Neural cell (in vitro differentiated cells): ENCODE data around the gene PTX4. TPM values are rescaled to one million over a fixed set of nuclear protein-coding genes. Genes with fewer than 3 reads are reported as not detected.

Experiments used
- H2AFZ ChIP-seq: fragments of 200-600, 300-800 bp; sonication (generic), shearing (Covaris generic); 2 replicates; pipeline ENCODE4 v1.6.0; 2014; ENCODE audit warnings: low read depth, mild to moderate bottlenecking, antibody characterized with exemption, low read length, moderate library complexity
- H3F3A ChIP-seq: fragments of 200-600 bp; shearing (Covaris generic); 2 replicates; pipeline ENCODE4 v1.6.1; 2016; ENCODE audit warnings: mild to moderate bottlenecking, moderate library complexity, mixed read lengths, antibody characterized with exemption, low read length; ENCODE audit not compliant: insufficient read depth, poor library complexity, severe bottlenecking
- H3K27ac ChIP-seq: fragments of 200-600, 300-800 bp; sonication (generic), shearing (Covaris generic); 2 replicates; pipeline ENCODE4 v1.5.1; 2014; ENCODE audit warnings: mild to moderate bottlenecking, low read length, moderate library complexity
- H3K27me3 ChIP-seq: fragments of 300-800, 200-600 bp; sonication (generic), shearing (Covaris generic); 2 replicates; pipeline ENCODE4 v1.6.0; 2014; ENCODE audit warnings: mild to moderate bottlenecking, low read depth, low read length, moderate library complexity; ENCODE audit not compliant: insufficient read depth
- H3K36me3 ChIP-seq: fragments of 300-800, 200-600 bp; sonication (generic), shearing (Covaris generic); 2 replicates; pipeline ENCODE4 v1.5.1; 2014; ENCODE audit warnings: mild to moderate bottlenecking, antibody characterized with exemption, low read length, moderate library complexity; ENCODE audit not compliant: insufficient read depth
- H3K4me2 ChIP-seq: fragments of 300-800, 200-600 bp; sonication (generic), shearing (Covaris generic); 2 replicates; pipeline ENCODE4 v1.6.0; 2014; ENCODE audit warnings: mild to moderate bottlenecking, low read length
- H3K4me3 ChIP-seq: fragments of 300-800, 200-600 bp; sonication (generic), shearing (Covaris generic); 2 replicates; pipeline ENCODE4 v1.5.1; 2014; ENCODE audit warnings: mild to moderate bottlenecking, low read length, moderate library complexity
- H3K79me2 ChIP-seq: fragments of 200-600 bp; shearing (Covaris generic); replicated peaks from 2 replicates; pipeline ENCODE4 v1.6.0; 2014; ENCODE audit warnings: mild to moderate bottlenecking, low read length, moderate library complexity; ENCODE audit not compliant: insufficient read depth
- H3K9ac ChIP-seq: fragments of 300-800, 200-600 bp; sonication (generic), shearing (Covaris generic); 2 replicates; pipeline ENCODE4 v1.6.1; 2016; ENCODE audit warnings: mild to moderate bottlenecking, low read length, mixed read lengths
- H3K9me2 ChIP-seq: fragments of 200-600 bp; shearing (Covaris generic); 2 replicates; pipeline ENCODE4 v1.6.1; 2016; ENCODE audit warnings: mild to moderate bottlenecking, low read length, mixed read lengths; ENCODE audit not compliant: insufficient read depth
- H3K9me3 ChIP-seq: fragments of 200-600, 300-800 bp; sonication (generic), shearing (Covaris generic); 2 replicates; pipeline ENCODE4 v1.6.1; 2016; ENCODE audit warnings: mild to moderate bottlenecking, mixed run types, low read length, moderate library complexity, mixed read lengths
- H4K20me1 ChIP-seq: fragments of 200-600 bp; shearing (Covaris generic); 2 replicates; pipeline ENCODE4 v1.6.1; 2016; ENCODE audit warnings: mild to moderate bottlenecking, mixed run types; ENCODE audit not compliant: insufficient read depth
- CTCF ChIP-seq: fragments of 450-650 bp; IDR thresholded peaks from 2 replicates; pipeline ENCODE4 v1.5.1; 2014; ENCODE audit warnings: antibody characterized with exemption, mild to moderate bottlenecking, moderate library complexity; ENCODE audit not compliant: poor library complexity, severe bottlenecking
- EP300 ChIP-seq: fragments of 450-650 bp; conservative IDR thresholded peaks from 2 replicates; pipeline ENCODE4 v1.6.1; 2014; ENCODE audit warnings: antibody characterized with exemption, mild to moderate bottlenecking, moderate library complexity; ENCODE audit not compliant: poor library complexity, severe bottlenecking
- EZH2 ChIP-seq: fragments of 200-600, 300-800 bp; shearing (Covaris generic), sonication (generic); IDR thresholded peaks from 2 replicates; pipeline ENCODE4 v1.6.1; 2014; ENCODE audit warnings: antibody characterized with exemption, low read length, borderline replicate concordance, mild to moderate bottlenecking; ENCODE audit not compliant: insufficient read depth, poor library complexity, severe bottlenecking
- MXI1 ChIP-seq: fragments of 450-650 bp; conservative IDR thresholded peaks from 2 replicates; pipeline ENCODE4 v1.6.1; 2014; ENCODE audit warnings: antibody characterized with exemption, mild to moderate bottlenecking; ENCODE audit not compliant: poor library complexity, severe bottlenecking
- POLR2AphosphoS5 ChIP-seq: IDR thresholded peaks from 2 replicates; pipeline ENCODE4 v1.6.1; 2012
- RAD21 ChIP-seq: fragments of 450-650 bp; conservative IDR thresholded peaks from 2 replicates; pipeline ENCODE4 v1.6.1; 2014; ENCODE audit warnings: antibody characterized with exemption, mild to moderate bottlenecking, moderate library complexity
- REST ChIP-seq: IDR thresholded peaks from 2 replicates; pipeline ENCODE4 v1.6.1; 2012; ENCODE audit warnings: borderline replicate concordance
- SMC3 ChIP-seq: fragments of 450-650 bp; conservative IDR thresholded peaks from 2 replicates; pipeline ENCODE4 v1.6.1; 2014; ENCODE audit warnings: antibody characterized with exemption, mild to moderate bottlenecking, moderate library complexity; ENCODE audit not compliant: poor library complexity
- TAF1 ChIP-seq: IDR thresholded peaks from 2 replicates; pipeline ENCODE4 v1.6.1; 2012; ENCODE audit warnings: low read depth
- polyA plus RNA-seq: library from polyadenylated mRNA; depleted of rRNA; stranded (reverse); fragments of >200 nt; gene quantifications from 2 replicates; pipeline ENCODE4 v1.2.3, GENCODE V29; 2014

The PTX4 gene
- polyA plus RNA-seq, 1 donor from 2014 or later = not detected

- no peak overlapping the region for H3K9ac ChIP-seq
- H3F3A ChIP-seq = no peaks in the 10 kb centered on the region
- no peaks in the 10 kb centered on the region for H4K20me1 ChIP-seq
- H3K4me2 ChIP-seq = no peak overlapping the region
- H2AFZ ChIP-seq = no peak overlapping the region
- H3K27ac ChIP-seq = no peak overlapping the region
- no peaks in the 10 kb centered on the region for H3K79me2 ChIP-seq
- H3K9me2 ChIP-seq = no peaks in the 10 kb centered on the region
- TF ChIP-seq TAF1 = no peak
- no peak for TF ChIP-seq EZH2
- TF ChIP-seq MXI1 = no peak
- no peak for TF ChIP-seq REST
- no peak for TF ChIP-seq CTCF
- no peak for TF ChIP-seq RAD21
- no peak for TF ChIP-seq SMC3
- H3K4me3 ChIP-seq = no peak overlapping the region
- H3K27me3 ChIP-seq = no peaks in the 10 kb centered on the region
- H3K36me3 ChIP-seq = no peaks in the 10 kb centered on the region
- no peaks in the 10 kb centered on the region for H3K9me3 ChIP-seq
Measured at GRCh38 chr16:1487395-1488053, 1.2 kb downstream of the PTX4 start.

GRCh38 chr16:1486551-1487390 lies 2.0 kb downstream of the PTX4 start:
- no peaks in the 10 kb centered on the region for H3F3A ChIP-seq
- no peak overlapping the region for H3K4me3 ChIP-seq
- H2AFZ ChIP-seq = no peak overlapping the region
- H4K20me1 ChIP-seq = no peaks in the 10 kb centered on the region
- no peaks in the 10 kb centered on the region for H3K79me2 ChIP-seq
- no peak overlapping the region for H3K27ac ChIP-seq
- no peaks in the 10 kb centered on the region for H3K36me3 ChIP-seq
- H3K9me2 ChIP-seq = no peaks in the 10 kb centered on the region
- H3K27me3 ChIP-seq = no peaks in the 10 kb centered on the region
- no peak overlapping the region for H3K4me2 ChIP-seq
- no peak overlapping the region for H3K9ac ChIP-seq
- TF ChIP-seq RAD21 (no peak), REST (no peak), CTCF (no peak), SMC3 (no peak), POLR2AphosphoS5 (no peak), TAF1 (no peak), EZH2 (no peak), MXI1 (no peak), EP300 (no peak)
- H3K9me3 ChIP-seq = no peaks in the 10 kb centered on the region
